NB4 (cell line): ENCODE results near the gene PPTC7.

Experiments
- DNase-seq: peaks from one replicate; pipeline ENCODE4 v3.0.0; 2010; ENCODE audit warnings: low read depth
- H3K4me3 ChIP-seq: one replicate; pipeline ENCODE4 v1.5.1; 2011; ENCODE audit warnings: mild to moderate bottlenecking, low read depth, low read length, moderate library complexity
- CTCF ChIP-seq: IDR thresholded peaks from one replicate; pipeline ENCODE4 v1.5.1; 2012; ENCODE audit warnings: low read depth, low read length
- MAX ChIP-seq: IDR thresholded peaks from 2 replicates; pipeline ENCODE4 v1.6.1; 2011; ENCODE audit warnings: low read depth, low read length
- MYC ChIP-seq: IDR thresholded peaks from 2 replicates; pipeline ENCODE4 v1.6.1; 2011; ENCODE audit warnings: low read depth, low read length
- POLR2A ChIP-seq: IDR thresholded peaks from 2 replicates; pipeline ENCODE4 v1.6.1; 2011; ENCODE audit warnings: mild to moderate bottlenecking; ENCODE audit not compliant: insufficient read length; ENCODE audit errors: extremely low read depth

PPTC7 gene

GRCh38 chr12:110583137-110584059, at the start of gene PPTC7:
TSS of gene PPTC7 (minus strand) at chr12:110583318. CDS start at chr12:110583031, 287 bp downstream.
- H3K4me3 ChIP-seq = peak within 1 kb of the TSS; percentile 92
- DNase-seq = peak; percentile 99
- TF ChIP-seq MYC (peak; percentile 54; the same call in 1 of the 2 replicates), POLR2A (peak; percentile 91), CTCF (no peak)

- DNase-seq = no peak
- H3K4me3 ChIP-seq = no peak overlapping the region
- no peak for TF ChIP-seq POLR2A
- TF ChIP-seq MAX = no peak
- no peak for TF ChIP-seq CTCF
- TF ChIP-seq MYC = no peak
Observed at GRCh38 chr12:110627500-110628195, 44.5 kb upstream of the PPTC7 start.

- no peak for TF ChIP-seq CTCF
- no peak for TF ChIP-seq POLR2A
- TF ChIP-seq MYC = no peak
- TF ChIP-seq MAX = no peak
- H3K4me3 ChIP-seq = no peak overlapping the region
- DNase-seq = no peak
Observed at GRCh38 chr12:110622582-110622981, 39.5 kb upstream of the PPTC7 start.

GRCh38 chr12:110619534-110619953, 36.4 kb upstream of the PPTC7 start:
- DNase-seq = peak; percentile 48
- TF ChIP-seq MYC (no peak), POLR2A (no peak), CTCF (no peak), MAX (no peak)
- no peak overlapping the region for H3K4me3 ChIP-seq

- no peak overlapping the region for H3K4me3 ChIP-seq
- no peak for DNase-seq
- TF ChIP-seq MYC (no peak), CTCF (no peak), MAX (no peak), POLR2A (no peak)
Observed at GRCh38 chr12:110616471-110617115, 33.5 kb upstream of the PPTC7 start.
